ENCODE results near the gene MAP2K7. TPM values are rescaled to one million over a fixed set of nuclear protein-coding genes. Genes with fewer than 3 reads are reported as not detected.

The MAP2K7 gene
- total RNA-seq, 1 experiment from 2014 or later: 12.9 TPM

- Histone ChIP-seq H3K4me3 (peak overlapping the region; percentile 63), H3K36me3 (no peaks in the 10 kb centered on the region), H3K9me3 (replicated peaks) (no peaks in the 10 kb centered on the region), H3K4me1 (peaks cover 3% of the 10 kb centered on the region; the same call in 1 of the 2 replicates), H3K27me3 (no peaks in the 10 kb centered on the region), H3K27ac (peak overlapping the region; percentile 35; the same call in 1 of the 2 replicates)
- DNase-seq: no peak
Measured at GRCh38 chr19:7921302-7921966, 17.8 kb downstream of the MAP2K7 start.

- DNase-seq: no peak
- H3K4me3 ChIP-seq: no peak overlapping the region
- no peaks in the 10 kb centered on the region for H3K36me3 ChIP-seq
- peaks cover 4% of the 10 kb centered on the region; the same call in 1 of the 2 replicates for H3K4me1 ChIP-seq
- H3K27me3 ChIP-seq: no peaks in the 10 kb centered on the region
- no peak overlapping the region for H3K27ac ChIP-seq
- H3K9me3 ChIP-seq (replicated peaks): no peaks in the 10 kb centered on the region
Measured at GRCh38 chr19:7921967-7922835, 18.5 kb downstream of the MAP2K7 start.

- Histone ChIP-seq H3K36me3 (no peaks in the 10 kb centered on the region), H3K27me3 (no peaks in the 10 kb centered on the region), H3K9me3 (replicated peaks) (no peaks in the 10 kb centered on the region), H3K27ac (no peak overlapping the region), H3K4me1 (peaks cover 4% of the 10 kb centered on the region; the same call in 1 of the 2 replicates), H3K4me3 (no peak overlapping the region)
- no peak for DNase-seq
Measured at GRCh38 chr19:7922836-7923195, 19.1 kb downstream of the MAP2K7 start.

- no peak for DNase-seq
- H3K4me1 ChIP-seq: peaks cover 4% of the 10 kb centered on the region; the same call in 1 of the 2 replicates
- no peak overlapping the region for H3K4me3 ChIP-seq
- no peak overlapping the region for H3K27ac ChIP-seq
- H3K9me3 ChIP-seq (replicated peaks): no peaks in the 10 kb centered on the region
- H3K36me3 ChIP-seq: no peaks in the 10 kb centered on the region
- H3K27me3 ChIP-seq: no peaks in the 10 kb centered on the region
Measured at GRCh38 chr19:7923295-7924191, 19.9 kb downstream of the MAP2K7 start.

GRCh38 chr19:7924241-7924640, 20.6 kb downstream of the MAP2K7 start:
- Histone ChIP-seq H3K4me3 (no peak overlapping the region), H3K4me1 (peaks cover 8% of the 10 kb centered on the region; the same call in 1 of the 2 replicates), H3K36me3 (no peaks in the 10 kb centered on the region), H3K9me3 (replicated peaks) (no peaks in the 10 kb centered on the region), H3K27me3 (no peaks in the 10 kb centered on the region), H3K27ac (no peak overlapping the region)
- DNase-seq: no peak

- Histone ChIP-seq H3K4me3 (peak overlapping the region; percentile 55; the same call in 1 of the 2 replicates), H3K36me3 (no peaks in the 10 kb centered on the region), H3K9me3 (replicated peaks) (no peaks in the 10 kb centered on the region), H3K4me1 (peaks cover 8% of the 10 kb centered on the region; the same call in 1 of the 2 replicates), H3K27ac (no peak overlapping the region), H3K27me3 (no peaks in the 10 kb centered on the region)
- DNase-seq: no peak
Measured at GRCh38 chr19:7924651-7925170, 21.0 kb downstream of the MAP2K7 start.

GRCh38 chr19:7925171-7925851, 21.6 kb downstream of the MAP2K7 start:
- no peaks in the 10 kb centered on the region; the same call in 1 of the 2 replicates for H3K36me3 ChIP-seq
- H3K4me1 ChIP-seq: peaks cover 8% of the 10 kb centered on the region; the same call in 1 of the 2 replicates
- no peak overlapping the region for H3K27ac ChIP-seq
- peak overlapping the region; percentile 55 for H3K4me3 ChIP-seq
- H3K9me3 ChIP-seq (replicated peaks): no peaks in the 10 kb centered on the region
- peak; percentile 84 to 91 for DNase-seq
- no peaks in the 10 kb centered on the region for H3K27me3 ChIP-seq

- peak; percentile 65 to 70 for DNase-seq
- Histone ChIP-seq H3K27ac (no peak within 1 kb of the TSS), H3K27me3 (no peaks in the 10 kb centered on the region), H3K9me3 (replicated peaks) (no peaks in the 10 kb centered on the region), H3K4me1 (peaks cover 8% of the 10 kb centered on the region; the same call in 1 of the 2 replicates), H3K4me3 (peak within 1 kb of the TSS; percentile 55), H3K36me3 (no peaks in the 10 kb centered on the region; the same call in 1 of the 2 replicates)
Measured at GRCh38 chr19:7926021-7926726, 22.5 kb downstream of the MAP2K7 start, which contains the start of gene CTXN1. Gene CTXN1, minus strand, starts transcription at chr19:7926135. Its CDS starts 597 bp downstream, at chr19:7925538.

GRCh38 chr19:7926727-7927604, 23.3 kb downstream of the MAP2K7 start:
- no peak for DNase-seq
- Histone ChIP-seq H3K9me3 (replicated peaks) (no peaks in the 10 kb centered on the region), H3K27me3 (no peaks in the 10 kb centered on the region), H3K4me3 (no peak overlapping the region), H3K4me1 (peaks cover 8% of the 10 kb centered on the region; the same call in 1 of the 2 replicates), H3K36me3 (no peaks in the 10 kb centered on the region; the same call in 1 of the 2 replicates), H3K27ac (no peak overlapping the region)

- DNase-seq: no peak
- H3K4me3 ChIP-seq: no peak overlapping the region
- no peak overlapping the region for H3K27ac ChIP-seq
- H3K36me3 ChIP-seq: peaks cover 3% of the 10 kb centered on the region; the same call in 1 of the 2 replicates
- no peaks in the 10 kb centered on the region for H3K9me3 ChIP-seq (replicated peaks)
- peaks cover 8% of the 10 kb centered on the region; the same call in 1 of the 2 replicates for H3K4me1 ChIP-seq
- no peaks in the 10 kb centered on the region for H3K27me3 ChIP-seq
Measured at GRCh38 chr19:7927605-7928333, 24.1 kb downstream of the MAP2K7 start.

GRCh38 chr19:7928334-7928706, 24.6 kb downstream of the MAP2K7 start:
- H3K27ac ChIP-seq: no peak overlapping the region
- H3K36me3 ChIP-seq: peaks cover 8% of the 10 kb centered on the region
- no peaks in the 10 kb centered on the region for H3K9me3 ChIP-seq (replicated peaks)
- peaks cover 8% of the 10 kb centered on the region; the same call in 1 of the 2 replicates for H3K4me1 ChIP-seq
- H3K4me3 ChIP-seq: no peak overlapping the region
- DNase-seq: no peak
- H3K27me3 ChIP-seq: no peaks in the 10 kb centered on the region
